Keratinocyte (primary cell): Measurements from ENCODE around the gene PPP4R4. TPM values are rescaled to one million over a fixed set of nuclear protein-coding genes. Genes with fewer than 3 reads are reported as not detected.

Source experiments
- DNase-seq: peaks from one replicate; pipeline ENCODE4 v3.0.0-alpha.2; 2011; ENCODE audit warnings: low read depth, missing footprints, low spot score
- FAIRE-seq: peaks from 2 replicates; lab custom pipeline; 2011; peaks lifted over from hg19 to GRCh38; lab: Jason Lieb, UNC
- H2AFZ ChIP-seq: 2 replicates; pipeline ENCODE4 v1.6.0; 2012; ENCODE audit warnings: low read length, control low read depth, inconsistent platforms; ENCODE audit not compliant: control insufficient read depth
- H3K27ac ChIP-seq: 2 replicates; pipeline ENCODE4 v1.5.1; 2011; ENCODE audit warnings: low read length; ENCODE audit not compliant: control insufficient read depth, insufficient read depth
- H3K27me3 ChIP-seq: 3 replicates; pipeline ENCODE4 v1.6.0; 2011; ENCODE audit warnings: low read length; ENCODE audit not compliant: control insufficient read depth, insufficient read depth; ENCODE audit errors: extremely low read depth
- H3K36me3 ChIP-seq, 2 experiments: 2 replicates in 1 of 2; 3 replicates in 1 of 2; pipeline ENCODE4 v1.5.1; 2011; ENCODE audit warnings: low read length in 2 of 2, mild to moderate bottlenecking in 1 of 2; ENCODE audit not compliant: control insufficient read depth in 2 of 2, insufficient read depth in 2 of 2; ENCODE audit errors: extremely low read depth in 1 of 2
- H3K4me1 ChIP-seq: 3 replicates; pipeline ENCODE4 v1.5.1; 2011; ENCODE audit warnings: low read length; ENCODE audit not compliant: control insufficient read depth, insufficient read depth; ENCODE audit errors: extremely low read depth
- H3K4me2 ChIP-seq: 3 replicates; pipeline ENCODE4 v1.6.0; 2011; ENCODE audit warnings: low read depth, low read length; ENCODE audit not compliant: control insufficient read depth, insufficient read depth; ENCODE audit errors: extremely low read depth
- H3K4me3 ChIP-seq, 3 experiments: fragments of 200-600 bp in 1 of 3; sonication (generic) in 1 of 3; 2 replicates in 2 of 3; 3 replicates in 1 of 3; pipeline ENCODE4 v1.5.1; 2011 to 2016; ENCODE audit warnings: low read length in 3 of 3, mild to moderate bottlenecking in 3 of 3, control low read depth in 2 of 3, inconsistent platforms in 1 of 3, low read depth in 1 of 3, mixed read lengths in 1 of 3, mixed run types in 1 of 3, moderate library complexity in 1 of 3; ENCODE audit not compliant: control insufficient read depth in 2 of 3, insufficient read depth in 2 of 3; ENCODE audit errors: extremely low read depth in 1 of 3
- H3K79me2 ChIP-seq: 2 replicates; pipeline ENCODE4 v1.6.0; 2012; ENCODE audit warnings: low read length; ENCODE audit not compliant: control insufficient read depth, insufficient read depth
- H3K9ac ChIP-seq: 3 replicates; pipeline ENCODE4 v1.6.0; 2011; ENCODE audit warnings: low read length; ENCODE audit not compliant: control insufficient read depth, insufficient read depth; ENCODE audit errors: extremely low read depth
- H3K9me1 ChIP-seq: 3 replicates; pipeline ENCODE4 v1.6.0; 2011; ENCODE audit warnings: low read length; ENCODE audit not compliant: control insufficient read depth, insufficient read depth; ENCODE audit errors: extremely low read depth
- H3K9me3 ChIP-seq: 2 replicates; pipeline ENCODE4 v1.5.1; 2012; ENCODE audit warnings: low read depth, low read length; ENCODE audit not compliant: control insufficient read depth
- H4K20me1 ChIP-seq: 3 replicates; pipeline ENCODE4 v1.6.0; 2011; ENCODE audit warnings: low read length; ENCODE audit not compliant: control insufficient read depth, insufficient read depth; ENCODE audit errors: extremely low read depth
- CTCF ChIP-seq, 3 experiments: IDR thresholded peaks in 1 of 3; conservative IDR thresholded peaks in 1 of 3; optimal IDR thresholded peaks in 1 of 3; 2 replicates in 2 of 3; 3 replicates in 1 of 3; pipeline versions ENCODE3 to v1.5.1; 2011; ENCODE audit warnings: low read length in 3 of 3, mild to moderate bottlenecking in 3 of 3, moderate library complexity in 2 of 3, control low read depth in 1 of 3, inconsistent platforms in 1 of 3; ENCODE audit not compliant: insufficient read depth in 2 of 3; ENCODE audit errors: extremely low read depth in 1 of 3
- EZH2 ChIP-seq: IDR thresholded peaks from one replicate; pipeline ENCODE4 v1.6.1; 2012; ENCODE audit warnings: inconsistent platforms, mild to moderate bottlenecking, low read length, moderate library complexity
- dilution Hi-C: fragments of 300-500 bp; cut with MboI; formaldehyde crosslinking; loops from one replicate; pipeline ENCODE4 v1.7.0; 2020; ENCODE audit warnings: low sequenced_read_pairs; ENCODE audit not compliant: extremely low pct_ligation_motif_present
- polyA minus RNA-seq, 3 experiments: library from RNA; depleted of rRNA, polyadenylated mRNA; stranded (reverse); fragments of >200 nt; gene quantifications; 1 replicate in 1 of 3; 2 replicates in 1 of 3; 3 replicates in 1 of 3; pipeline ENCODE4 v1.2.3, GENCODE V29; 2011
- polyA plus RNA-seq, 5 experiments: library from polyadenylated mRNA; depleted of rRNA in 3 of 5; stranded (reverse) in 3 of 5; stranded (forward) in 1 of 5; unstranded in 1 of 5; fragments of >200 nt; gene quantifications; 1 replicate in 1 of 5; 2 replicates in 3 of 5; 3 replicates in 1 of 5; pipeline versions ENCODE4 v1.2.1 to v1.2.3, GENCODE V29; 2011 to 2012; ENCODE audit warnings: missing spikeins in 2 of 5, low read depth in 1 of 5, low replicate concordance in 1 of 5

Gene PPP4R4, protein sequence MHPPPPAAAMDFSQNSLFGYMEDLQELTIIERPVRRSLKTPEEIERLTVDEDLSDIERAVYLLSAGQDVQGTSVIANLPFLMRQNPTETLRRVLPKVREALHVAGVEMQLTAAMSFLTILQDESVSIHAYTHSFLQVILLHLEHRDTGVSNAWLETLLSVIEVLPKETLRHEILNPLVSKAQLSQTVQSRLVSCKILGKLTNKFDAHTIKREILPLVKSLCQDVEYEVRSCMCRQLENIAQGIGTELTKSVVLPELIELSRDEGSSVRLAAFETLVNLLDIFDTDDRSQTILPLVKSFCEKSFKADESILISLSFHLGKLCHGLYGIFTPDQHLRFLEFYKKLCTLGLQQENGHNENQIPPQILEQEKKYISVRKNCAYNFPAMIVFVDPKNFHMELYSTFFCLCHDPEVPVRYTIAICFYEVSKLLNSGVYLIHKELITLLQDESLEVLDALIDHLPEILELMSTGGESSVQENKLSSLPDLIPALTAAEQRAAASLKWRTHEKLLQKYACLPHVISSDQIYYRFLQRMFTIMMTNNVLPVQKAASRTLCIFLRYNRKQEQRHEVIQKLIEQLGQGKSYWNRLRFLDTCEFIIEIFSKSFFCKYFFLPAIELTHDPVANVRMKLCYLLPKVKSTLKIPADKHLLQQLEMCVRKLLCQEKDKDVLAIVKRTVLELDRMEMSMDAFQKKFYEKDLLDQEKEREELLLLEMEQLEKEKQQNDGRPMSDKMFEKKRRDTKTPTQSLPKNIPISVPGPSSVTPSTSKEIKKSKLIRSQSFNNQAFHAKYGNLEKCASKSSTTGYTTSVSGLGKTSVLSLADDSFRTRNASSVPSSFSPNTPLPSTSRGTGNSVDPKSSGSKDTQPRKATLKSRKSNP
- 8.1 to 9.0 TPM (median 8.9 TPM) in 3 replicates for polyA plus RNA-seq
- polyA plus RNA-seq (2011; ENCODE audit: low read depth): 3.3 TPM
- 5.8 and 7.2 TPM in 2 replicates for polyA plus RNA-seq (2011; cell fraction: cytosol; rRNA removed)
- 8.4 and 10.8 TPM in 2 replicates for polyA plus RNA-seq (2011; cell fraction: nucleus; rRNA removed)
- polyA plus RNA-seq (2012; ENCODE audit: low replicate concordance): 4.3 and 5.0 TPM in 2 replicates
- polyA minus RNA-seq: 11.9 to 22.0 TPM (median 16.6 TPM) in 3 replicates
- polyA minus RNA-seq (2011; cell fraction: cytosol; rRNA and poly(A)+ RNA removed): 3.1 TPM
- polyA minus RNA-seq (2011; cell fraction: nucleus; rRNA and poly(A)+ RNA removed): 18.1 and 22.1 TPM in 2 replicates

GRCh38 chr14:94173885-94174603 lies at the start of gene PPP4R4:
TSS of gene PPP4R4 (plus strand) at chr14:94174322. CDS start at chr14:94174466, 144 bp downstream.
- Histone ChIP-seq H3K36me3 (no peaks in the 10 kb centered on the region), H3K9ac (peak within 1 kb of the TSS; percentile 70), H3K9me3 (no peaks in the 10 kb centered on the region), H3K4me3 (peak within 1 kb of the TSS; percentile 76 to 94 (median 85)), H4K20me1 (no peaks in the 10 kb centered on the region), H3K27ac (peak within 1 kb of the TSS; percentile 74), H2AFZ (peak within 1 kb of the TSS; percentile 83), H3K79me2 (peaks cover 7% of the 10 kb centered on the region), H3K27me3 (no peaks in the 10 kb centered on the region), H3K9me1 (no peaks in the 10 kb centered on the region), H3K4me2 (peak within 1 kb of the TSS; percentile 83), H3K4me1 (peaks cover 31% of the 10 kb centered on the region)
- FAIRE-seq (no peak), DNase-seq (peak; percentile 42)
- dilution Hi-C loops: no loop called here
- no peak for TF ChIP-seq EZH2
- TF ChIP-seq CTCF (optimal IDR thresholded peaks at IDR 0.05 in 1 of 3, IDR thresholded peaks at IDR 0.05 in 1 of 3, conservative IDR thresholded peaks at IDR 0.05 in 1 of 3; ENCODE audit: extremely low read depth in 1 of 3, insufficient read depth in 2 of 3, low read length in 3 of 3): no peak
